ENCODE results near the gene PPP2R5C. TPM values are rescaled to one million over a fixed set of nuclear protein-coding genes. Genes with fewer than 3 reads are reported as not detected.

The PPP2R5C gene
- total RNA-seq, 1 donor = 114 TPM

- TF ChIP-seq CTCF (IDR thresholded peaks at IDR 0.05; ENCODE audit: insufficient read depth, low read depth, low read length) = no peak
- H3K4me3 ChIP-seq (ENCODE audit: low read depth, low read length) = no peak overlapping the region
- no peak for DNase-seq (ENCODE audit: low read depth)
Measured at GRCh38 chr14:101975231-101975630, 213.7 kb downstream of the PPP2R5C start.

Small RNA genes lying within 50 kb of the gene (small RNA-seq; reads per million reads assigned to genes)
- gene AL118558.2 (not detected), gene RNU6-790P (not detected)

Other genes with a start within 250 kb of the PPP2R5C start
- gene DIO3, start 200.2 kb upstream of the PPP2R5C start, total RNA-seq = not detected in 2 replicates
- 336 and 518 TPM in 2 replicates for gene DYNC1H1, start 202.9 kb downstream of the PPP2R5C start, total RNA-seq